ENCODE results near the gene REC8.

GRCh38 chr14:24179961-24180796 lies 8.3 kb downstream of the REC8 start:
- TF ChIP-seq CTCF (IDR thresholded peaks at IDR 0.05 in 2 of 3, conservative IDR thresholded peaks at IDR 0.05 in 1 of 3; ENCODE audit: borderline replicate concordance in 1 of 3, insufficient read depth in 1 of 3, low read depth in 2 of 3, low read length in 2 of 3) = no peak
- TF ChIP-seq POLR2A (IDR thresholded peaks at IDR 0.05; ENCODE audit: borderline replicate concordance, extremely low read depth, insufficient read depth, insufficient read length) = no peak
- TF ChIP-seq EZH2 (IDR thresholded peaks at IDR 0.05) = no peak
- TF ChIP-seq POLR2AphosphoS5 (IDR thresholded peaks at IDR 0.05; ENCODE audit: low read depth, low read length) = no peak
- TF ChIP-seq, protein P1, sequence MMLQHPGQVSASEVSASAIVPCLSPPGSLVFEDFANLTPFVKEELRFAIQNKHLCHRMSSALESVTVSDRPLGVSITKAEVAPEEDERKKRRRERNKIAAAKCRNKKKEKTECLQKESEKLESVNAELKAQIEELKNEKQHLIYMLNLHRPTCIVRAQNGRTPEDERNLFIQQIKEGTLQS (IDR thresholded peaks at IDR 0.05) = no peak
- TF ChIP-seq SIN3A (IDR thresholded peaks at IDR 0.05; ENCODE audit: low read depth) = no peak
- TF ChIP-seq, protein P2, sequence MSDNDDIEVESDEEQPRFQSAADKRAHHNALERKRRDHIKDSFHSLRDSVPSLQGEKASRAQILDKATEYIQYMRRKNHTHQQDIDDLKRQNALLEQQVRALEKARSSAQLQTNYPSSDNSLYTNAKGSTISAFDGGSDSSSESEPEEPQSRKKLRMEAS (IDR thresholded peaks at IDR 0.05) = no peak
- no peak for TF ChIP-seq ZFX (IDR thresholded peaks at IDR 0.05)
- TF ChIP-seq ZNF274 (IDR thresholded peaks at IDR 0.05; ENCODE audit: low read depth, low read length) = no peak

Data from HCT116 (cell line).